ENCODE data around the gene PCNX2.

The PCNX2 gene

DNA sequence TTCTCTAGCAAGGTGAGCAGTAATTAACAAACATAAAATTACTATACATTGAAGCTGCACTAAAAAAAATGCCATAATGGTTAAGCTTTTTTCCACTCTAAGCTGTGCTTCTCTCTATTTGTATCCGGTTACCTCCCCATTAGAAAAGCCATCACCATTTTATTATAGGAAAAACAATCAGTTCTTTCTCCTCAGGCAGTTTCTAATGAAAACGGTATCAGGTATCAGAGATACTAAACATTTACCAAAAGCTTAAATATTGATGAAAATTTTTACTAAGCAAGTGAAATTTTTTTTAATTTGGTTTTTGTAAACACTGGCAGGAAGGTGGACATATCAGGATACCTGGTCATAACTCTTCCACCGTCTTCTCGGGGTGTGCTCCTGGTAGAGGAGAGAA lies 330.9 kb downstream of the PCNX2 start:
- TF ChIP-seq, protein P1, sequence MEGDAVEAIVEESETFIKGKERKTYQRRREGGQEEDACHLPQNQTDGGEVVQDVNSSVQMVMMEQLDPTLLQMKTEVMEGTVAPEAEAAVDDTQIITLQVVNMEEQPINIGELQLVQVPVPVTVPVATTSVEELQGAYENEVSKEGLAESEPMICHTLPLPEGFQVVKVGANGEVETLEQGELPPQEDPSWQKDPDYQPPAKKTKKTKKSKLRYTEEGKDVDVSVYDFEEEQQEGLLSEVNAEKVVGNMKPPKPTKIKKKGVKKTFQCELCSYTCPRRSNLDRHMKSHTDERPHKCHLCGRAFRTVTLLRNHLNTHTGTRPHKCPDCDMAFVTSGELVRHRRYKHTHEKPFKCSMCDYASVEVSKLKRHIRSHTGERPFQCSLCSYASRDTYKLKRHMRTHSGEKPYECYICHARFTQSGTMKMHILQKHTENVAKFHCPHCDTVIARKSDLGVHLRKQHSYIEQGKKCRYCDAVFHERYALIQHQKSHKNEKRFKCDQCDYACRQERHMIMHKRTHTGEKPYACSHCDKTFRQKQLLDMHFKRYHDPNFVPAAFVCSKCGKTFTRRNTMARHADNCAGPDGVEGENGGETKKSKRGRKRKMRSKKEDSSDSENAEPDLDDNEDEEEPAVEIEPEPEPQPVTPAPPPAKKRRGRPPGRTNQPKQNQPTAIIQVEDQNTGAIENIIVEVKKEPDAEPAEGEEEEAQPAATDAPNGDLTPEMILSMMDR (IDR thresholded peaks at IDR 0.05; ENCODE audit: low read depth, low read length, missing control alignments), result no peak
- H3K4me3 ChIP-seq (replicated peaks; ENCODE audit: low read depth, low read length), result no peak overlapping the region
- no peak for DNase-seq (ENCODE audit: extremely low read depth, low read depth)

DNA sequence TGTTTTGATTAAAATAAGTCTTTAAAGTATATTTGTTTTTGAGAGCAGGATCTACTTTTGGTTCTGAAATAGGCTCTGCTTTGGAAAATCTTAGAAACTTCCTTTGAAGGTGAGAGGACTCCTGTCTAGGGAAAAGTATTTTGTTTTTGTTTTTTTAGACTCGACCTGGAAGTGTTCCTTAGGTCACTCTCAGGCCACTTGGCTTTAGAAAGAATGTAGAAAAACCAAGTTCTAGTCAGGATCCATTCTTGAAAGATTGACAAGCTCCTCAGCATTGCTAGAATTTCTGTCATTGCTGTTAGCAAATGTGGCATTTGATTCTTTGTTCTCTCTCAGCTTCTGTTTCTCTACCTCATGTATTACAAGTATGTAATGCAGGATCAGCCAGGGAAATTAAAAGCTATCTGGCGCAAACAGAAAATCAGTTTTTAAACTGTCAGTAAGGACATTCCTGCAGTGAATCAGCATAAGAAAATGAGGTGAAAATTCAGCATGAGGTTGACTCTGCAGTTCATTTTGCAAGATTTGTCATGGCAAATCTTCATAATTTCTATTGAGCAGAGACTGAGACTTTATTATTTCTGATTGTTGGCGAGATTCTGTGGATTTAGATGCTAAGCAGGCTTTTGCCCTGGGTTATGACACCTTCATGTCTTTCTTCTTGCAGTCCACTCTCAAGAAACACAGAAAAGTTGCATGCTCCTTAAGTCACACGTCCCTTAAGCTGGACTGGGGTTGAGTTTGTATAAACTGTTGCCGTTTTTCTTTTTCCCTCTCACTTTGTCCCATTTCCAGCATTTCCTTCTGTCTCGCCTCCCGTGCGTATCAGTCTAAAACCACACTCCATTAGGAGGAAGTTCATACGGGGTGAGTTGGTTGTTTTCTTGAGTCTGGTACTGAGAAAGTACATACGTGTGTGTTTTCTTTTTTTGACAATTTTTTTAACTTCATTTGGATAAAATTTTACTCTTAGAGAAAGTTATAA lies 332.5 kb downstream of the PCNX2 start:
- no peak for DNase-seq (ENCODE audit: extremely low read depth, low read depth)
- TF ChIP-seq, protein P1 (IDR thresholded peaks at IDR 0.05; ENCODE audit: low read depth, low read length, missing control alignments), result no peak
- no peak overlapping the region for H3K4me3 ChIP-seq (replicated peaks; ENCODE audit: low read depth, low read length)

DNA sequence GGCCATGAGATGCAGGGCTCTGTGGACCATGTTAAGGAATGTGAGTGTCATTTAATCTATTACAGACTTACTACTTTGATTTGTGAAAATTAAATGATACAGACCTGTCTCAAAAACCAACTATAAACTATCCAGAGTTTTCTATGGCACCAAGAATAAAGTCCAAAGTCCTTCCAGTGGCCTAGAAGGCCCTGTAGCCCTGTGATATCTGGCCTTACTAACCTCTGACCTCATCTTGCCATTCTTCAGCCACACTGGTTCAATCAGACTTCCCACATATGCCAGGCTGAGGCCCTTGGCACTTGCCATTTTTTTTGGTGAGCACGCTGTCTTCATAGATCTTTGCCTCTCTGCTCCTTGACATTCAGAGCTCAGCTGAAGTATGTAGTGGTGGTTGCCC lies 337.5 kb downstream of the PCNX2 start:
- no peak for DNase-seq (ENCODE audit: extremely low read depth, low read depth)
- TF ChIP-seq, protein P1 (IDR thresholded peaks at IDR 0.05; ENCODE audit: low read depth, low read length, missing control alignments), result no peak

DNA sequence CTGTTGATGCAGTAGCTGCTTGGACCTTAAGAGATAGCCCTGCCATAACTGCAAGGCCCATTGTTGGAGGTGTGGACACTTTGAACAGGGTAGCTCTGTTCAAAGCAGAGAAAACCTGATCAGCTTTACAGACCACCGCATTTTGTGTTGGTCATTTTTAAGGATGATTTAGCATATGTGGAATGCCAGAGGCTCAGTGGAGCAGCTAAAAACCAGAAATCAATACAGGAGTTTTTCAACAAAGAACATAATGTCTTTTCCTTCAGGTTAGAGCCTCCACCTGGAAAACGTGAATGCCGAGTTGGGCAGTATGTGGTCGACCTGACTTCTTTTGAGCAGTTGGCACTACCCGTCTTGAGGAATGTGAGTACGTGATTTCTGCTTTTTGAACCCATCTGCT lies 339.4 kb downstream of the PCNX2 start:
- no peak overlapping the region for H3K4me3 ChIP-seq (replicated peaks; ENCODE audit: low read depth, low read length)
- TF ChIP-seq, protein P1 (IDR thresholded peaks at IDR 0.05; ENCODE audit: low read depth, low read length, missing control alignments), result no peak
- DNase-seq (ENCODE audit: extremely low read depth, low read depth), result no peak

More for the DNA sequence above, 337.5 kb downstream of the PCNX2 start:
- no peak overlapping the region for H3K4me3 ChIP-seq (replicated peaks; ENCODE audit: low read depth, low read length)

DNA sequence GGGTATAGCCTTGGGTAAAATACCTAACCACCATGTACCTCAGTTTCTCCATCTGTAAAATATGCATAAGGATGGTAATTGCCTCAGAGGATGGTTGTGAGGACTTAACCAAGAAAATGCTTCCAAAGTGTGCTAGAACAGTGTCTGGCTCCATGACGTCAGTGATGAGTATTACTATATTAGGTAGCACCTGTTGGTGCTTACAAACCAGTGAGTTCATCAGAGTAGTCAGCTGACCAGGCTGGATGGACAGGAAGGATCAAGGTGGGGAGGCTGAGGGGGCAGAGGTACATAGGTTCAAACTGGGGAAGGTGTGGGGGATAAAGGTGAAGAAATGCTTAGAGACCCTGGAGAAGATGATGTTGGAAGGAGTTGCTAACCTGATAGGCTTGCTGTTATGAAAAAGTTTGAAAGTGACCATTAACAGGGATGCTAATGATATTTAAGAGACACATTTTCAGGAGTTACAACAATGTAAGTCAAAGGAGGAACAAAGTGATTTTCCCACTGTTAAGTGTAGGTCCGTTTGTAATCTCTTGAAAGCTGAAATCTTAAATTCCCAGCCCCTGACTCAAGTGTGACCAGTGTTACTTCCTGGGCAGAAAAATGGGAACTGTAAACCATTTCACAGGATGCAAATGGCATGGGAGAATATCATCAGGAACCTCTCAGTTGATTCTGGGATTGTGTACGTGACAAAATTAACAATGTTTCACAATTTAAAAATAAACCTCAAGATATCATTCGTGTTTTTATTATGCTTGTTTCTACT lies 340.7 kb downstream of the PCNX2 start:
- DNase-seq (ENCODE audit: extremely low read depth, low read depth), result no peak
- no peak overlapping the region for H3K4me3 ChIP-seq (replicated peaks; ENCODE audit: low read depth, low read length)
- TF ChIP-seq, protein P1 (IDR thresholded peaks at IDR 0.05; ENCODE audit: low read depth, low read length, missing control alignments), result no peak

DNA sequence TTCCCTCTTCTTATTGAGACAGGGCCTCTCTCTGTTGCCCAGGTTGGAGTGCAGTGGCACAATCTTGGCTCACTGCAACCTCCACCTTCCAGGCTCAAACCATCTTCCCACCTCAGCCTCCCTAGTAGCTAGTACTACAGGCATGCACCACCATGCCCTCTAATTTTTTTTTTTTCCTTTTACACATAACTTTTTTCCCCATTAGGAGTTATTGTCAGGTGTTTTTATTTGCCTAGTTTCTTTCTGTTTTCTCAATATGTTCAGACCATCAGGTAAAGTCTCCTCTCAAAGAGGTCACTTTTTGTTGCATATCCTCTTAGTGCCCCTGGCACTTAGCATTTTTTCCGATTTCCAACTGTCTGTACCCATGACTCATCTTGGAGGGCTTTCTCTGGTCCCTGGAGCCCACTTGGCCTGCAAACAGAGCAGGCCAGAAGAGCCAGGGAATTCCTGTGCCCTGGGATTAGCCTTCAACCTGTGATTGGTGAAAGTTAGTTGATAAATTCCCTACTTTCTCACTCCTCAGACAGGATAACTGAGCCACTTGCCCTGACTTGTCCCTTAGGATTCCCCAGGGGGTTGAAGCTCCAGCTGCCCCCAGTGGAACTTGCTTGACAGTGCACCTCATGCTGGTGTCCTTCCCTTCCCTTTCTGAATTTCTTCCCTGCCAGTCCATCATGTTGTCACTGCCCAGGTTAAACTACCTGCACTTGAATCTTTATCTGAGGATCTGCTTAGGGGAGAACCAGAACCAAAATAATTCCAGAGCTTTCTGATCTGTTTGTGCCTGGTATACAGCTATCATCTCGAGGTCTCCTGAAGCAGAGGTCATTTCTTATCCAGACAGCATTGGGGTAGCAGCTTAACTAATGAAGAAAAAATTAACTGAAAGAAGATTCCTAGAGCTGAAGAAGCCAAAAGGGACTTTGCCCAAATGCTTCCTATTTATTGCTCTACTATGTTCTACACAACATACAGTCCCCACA lies 342.7 kb downstream of the PCNX2 start:
- no peak for DNase-seq (ENCODE audit: extremely low read depth, low read depth)
- TF ChIP-seq, protein P1 (IDR thresholded peaks at IDR 0.05; ENCODE audit: low read depth, low read length, missing control alignments), result peak; percentile 71
- H3K4me3 ChIP-seq (replicated peaks; ENCODE audit: low read depth, low read length), result 0 out of 2 replicates have a peak overlapping the region, but pooled peaks have one; percentile 4

Measured in HFF-Myc (cell line).